SU-DHL-6 (cell line): Measurements from ENCODE around the gene PRSS57.

Experiments
- H2AFZ ChIP-seq: fragments of 200-600 bp; sonication (generic); 2 replicates; pipeline ENCODE4 v1.6.1; 2014; ENCODE audit warnings: low read depth, mild to moderate bottlenecking, moderate library complexity, mixed read lengths, antibody characterized with exemption, low read length; ENCODE audit not compliant: severe bottlenecking
- H3F3A ChIP-seq: fragments of 200-600 bp; shearing (Covaris generic); 2 replicates; pipeline ENCODE4 v1.6.0; 2016; ENCODE audit warnings: antibody characterized with exemption, mild to moderate bottlenecking; ENCODE audit not compliant: insufficient read depth
- H3K27ac ChIP-seq: fragments of 200-600 bp; sonication (generic); 2 replicates; pipeline ENCODE4 v1.5.1; 2016; ENCODE audit warnings: low read depth, mild to moderate bottlenecking, low read length, moderate library complexity, mixed read lengths
- H3K27me3 ChIP-seq: fragments of 200-600 bp; sonication (generic), shearing (Covaris generic); 2 replicates; pipeline ENCODE4 v1.6.0; 2014; ENCODE audit warnings: mild to moderate bottlenecking, low read length
- H3K36me3 ChIP-seq: fragments of 200-600 bp; sonication (generic); 2 replicates; pipeline ENCODE4 v1.6.1; 2014; ENCODE audit warnings: mild to moderate bottlenecking, low read length, mixed read lengths
- H3K4me2 ChIP-seq: fragments of 300-600, 200-600 bp; shearing (Covaris generic), sonication (generic); 2 replicates; pipeline ENCODE4 v1.6.0; 2014; ENCODE audit warnings: low read length, low read depth, mild to moderate bottlenecking; ENCODE audit not compliant: poor library complexity, severe bottlenecking
- H3K4me3 ChIP-seq: fragments of 200-600 bp; sonication (generic); 2 replicates; pipeline ENCODE4 v1.5.1; 2014; ENCODE audit warnings: antibody characterized with exemption, low read length, mild to moderate bottlenecking, mixed read lengths; ENCODE audit not compliant: insufficient read depth, poor library complexity, severe bottlenecking
- H3K79me2 ChIP-seq: fragments of 200-600 bp; sonication (generic); 2 replicates; pipeline ENCODE4 v1.6.1; 2014; ENCODE audit warnings: mild to moderate bottlenecking, low read length, moderate library complexity; ENCODE audit not compliant: insufficient read depth
- H3K9ac ChIP-seq: fragments of 200-600 bp; sonication (generic); 2 replicates; pipeline ENCODE4 v1.7.0; 2014; ENCODE audit warnings: mild to moderate bottlenecking, low read length
- H3K9me2 ChIP-seq: fragments of 200-600 bp; sonication (generic); replicated peaks from 2 replicates; pipeline ENCODE4 v1.6.1; 2014; ENCODE audit warnings: low read length; ENCODE audit not compliant: insufficient read depth
- H3K9me3 ChIP-seq: fragments of 200-600 bp; sonication (generic); 2 replicates; pipeline ENCODE4 v1.6.1; 2014; ENCODE audit warnings: low read length, mixed read lengths; ENCODE audit not compliant: insufficient read depth
- H4K20me1 ChIP-seq: fragments of 200-600 bp; sonication (generic); 2 replicates; pipeline ENCODE4 v1.6.1; 2014; ENCODE audit warnings: low read depth, mild to moderate bottlenecking, antibody characterized with exemption, low read length, moderate library complexity, mixed read lengths
- EZH2phosphoT487 ChIP-seq: fragments of 200-600 bp; sonication (generic), shearing (Covaris generic); conservative IDR thresholded peaks from 2 replicates; pipeline ENCODE4 v1.6.1; 2018; ENCODE audit warnings: mild to moderate bottlenecking, antibody characterized with exemption, low read length, moderate library complexity, mixed read lengths
- TF ChIP-seq, protein P1 (sequence below): fragments of 200-600 bp; sonication (generic); IDR thresholded peaks from one replicate; pipeline ENCODE4 v1.5.1; 2017; ENCODE audit warnings: antibody characterized with exemption, mild to moderate bottlenecking, low read length, moderate library complexity; ENCODE audit not compliant: insufficient read depth, poor library complexity, severe bottlenecking

PRSS57 gene

DNA sequence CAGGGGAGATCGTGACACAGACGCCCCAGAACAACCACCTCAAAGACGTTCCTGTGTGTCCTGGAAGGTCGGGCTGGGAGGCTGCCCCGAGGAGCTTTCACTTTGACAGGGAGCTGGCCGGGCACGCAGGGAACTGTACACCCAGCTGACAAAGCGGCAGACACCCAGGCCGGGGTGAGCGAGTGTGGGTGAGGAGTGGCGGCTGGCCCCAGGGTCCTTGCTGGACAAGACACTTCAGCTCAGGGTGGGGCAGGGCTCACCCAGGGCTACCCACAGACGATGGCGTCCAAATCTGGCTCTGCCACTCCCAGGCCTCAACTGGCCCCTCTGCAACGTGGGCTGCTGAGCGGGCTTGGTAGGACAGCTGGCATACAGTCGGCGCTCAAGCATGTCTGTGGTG, 53.5 kb downstream of the PRSS57 start:
- Histone ChIP-seq H3K4me2 (no peak overlapping the region), H3K27me3 (no peaks in the 10 kb centered on the region), H3K27ac (no peak overlapping the region), H3F3A (no peaks in the 10 kb centered on the region), H3K9me3 (no peaks in the 10 kb centered on the region), H3K9ac (no peak overlapping the region), H3K4me3 (no peak overlapping the region), H3K79me2 (no peaks in the 10 kb centered on the region), H3K9me2 (no peaks in the 10 kb centered on the region), H3K36me3 (no peaks in the 10 kb centered on the region), H4K20me1 (no peaks in the 10 kb centered on the region), H2AFZ (no peak overlapping the region)
- TF ChIP-seq, protein P1, sequence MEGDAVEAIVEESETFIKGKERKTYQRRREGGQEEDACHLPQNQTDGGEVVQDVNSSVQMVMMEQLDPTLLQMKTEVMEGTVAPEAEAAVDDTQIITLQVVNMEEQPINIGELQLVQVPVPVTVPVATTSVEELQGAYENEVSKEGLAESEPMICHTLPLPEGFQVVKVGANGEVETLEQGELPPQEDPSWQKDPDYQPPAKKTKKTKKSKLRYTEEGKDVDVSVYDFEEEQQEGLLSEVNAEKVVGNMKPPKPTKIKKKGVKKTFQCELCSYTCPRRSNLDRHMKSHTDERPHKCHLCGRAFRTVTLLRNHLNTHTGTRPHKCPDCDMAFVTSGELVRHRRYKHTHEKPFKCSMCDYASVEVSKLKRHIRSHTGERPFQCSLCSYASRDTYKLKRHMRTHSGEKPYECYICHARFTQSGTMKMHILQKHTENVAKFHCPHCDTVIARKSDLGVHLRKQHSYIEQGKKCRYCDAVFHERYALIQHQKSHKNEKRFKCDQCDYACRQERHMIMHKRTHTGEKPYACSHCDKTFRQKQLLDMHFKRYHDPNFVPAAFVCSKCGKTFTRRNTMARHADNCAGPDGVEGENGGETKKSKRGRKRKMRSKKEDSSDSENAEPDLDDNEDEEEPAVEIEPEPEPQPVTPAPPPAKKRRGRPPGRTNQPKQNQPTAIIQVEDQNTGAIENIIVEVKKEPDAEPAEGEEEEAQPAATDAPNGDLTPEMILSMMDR, result no peak
- TF ChIP-seq EZH2phosphoT487, result no peak

DNA sequence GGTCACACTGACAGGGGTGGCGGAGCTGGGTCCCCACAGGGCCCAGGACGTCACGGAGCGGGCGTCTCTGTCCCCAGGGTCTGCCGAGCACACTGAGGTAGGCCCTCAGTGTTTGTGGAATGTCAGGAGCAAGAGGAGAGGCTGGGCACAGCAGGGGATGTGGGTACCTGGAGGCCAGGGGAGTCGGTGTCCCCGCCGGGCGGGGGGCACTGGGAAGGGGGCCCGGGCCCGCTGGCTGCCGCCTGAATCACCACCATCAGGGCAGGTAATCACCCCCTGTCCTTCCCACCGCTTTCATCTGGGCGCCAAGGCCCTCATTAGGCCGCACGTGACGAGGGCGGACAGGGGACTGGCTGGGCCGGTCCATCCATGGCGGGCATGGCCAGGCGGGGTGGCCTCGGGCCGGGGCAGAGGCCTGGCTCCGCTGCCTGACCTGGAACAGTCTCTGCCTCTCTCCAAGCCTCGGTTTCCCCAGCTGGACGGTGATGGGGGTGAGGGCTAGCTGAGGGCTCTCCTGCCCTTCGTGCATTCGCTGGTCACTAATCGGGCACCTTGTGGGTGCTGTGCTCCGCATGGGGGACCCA, 54.6 kb downstream of the PRSS57 start:
- Histone ChIP-seq H3K4me3 (no peak overlapping the region), H3K27ac (no peak overlapping the region), H2AFZ (no peak overlapping the region), H3F3A (no peaks in the 10 kb centered on the region), H4K20me1 (no peaks in the 10 kb centered on the region), H3K27me3 (no peaks in the 10 kb centered on the region), H3K36me3 (no peaks in the 10 kb centered on the region), H3K9me3 (no peaks in the 10 kb centered on the region), H3K4me2 (no peak overlapping the region), H3K9ac (no peak overlapping the region), H3K9me2 (no peaks in the 10 kb centered on the region), H3K79me2 (no peaks in the 10 kb centered on the region)
- TF ChIP-seq, protein P1, result no peak

DNA sequence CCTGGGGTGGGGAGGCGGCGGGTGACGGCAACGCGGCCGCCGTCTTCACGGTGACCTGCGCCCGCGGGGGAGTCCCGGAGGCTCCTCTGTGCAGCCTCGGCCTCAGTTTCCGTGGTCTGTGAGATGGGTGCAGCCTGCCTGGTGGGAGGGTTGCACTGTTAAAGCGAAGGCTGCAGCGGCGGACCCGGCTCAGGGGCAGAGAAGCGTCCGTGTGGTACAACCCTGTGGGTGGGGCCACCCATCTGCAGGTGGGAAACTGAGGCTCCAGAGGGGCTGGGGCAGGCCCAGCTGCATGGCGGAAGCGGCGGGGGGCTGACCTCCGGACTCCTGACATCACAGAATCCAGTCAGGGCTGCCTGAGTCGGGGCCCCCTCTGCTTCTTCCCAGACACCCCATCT, 55.1 kb downstream of the PRSS57 start:
- Histone ChIP-seq H3K4me3 (peak overlapping the region; percentile 50), H2AFZ (no peak overlapping the region), H3K27me3 (no peaks in the 10 kb centered on the region)

More for the DNA sequence above, 55.1 kb downstream of the PRSS57 start:
- H3K9ac ChIP-seq, result peak overlapping the region; percentile 34; the same call in 1 of the 2 replicates
- TF ChIP-seq, protein P1, result no peak
- no peak for TF ChIP-seq EZH2phosphoT487
- H3K79me2 ChIP-seq, result no peaks in the 10 kb centered on the region
- no peaks in the 10 kb centered on the region for H3K9me2 ChIP-seq
- no peaks in the 10 kb centered on the region for H3K9me3 ChIP-seq
- no peaks in the 10 kb centered on the region for H3K36me3 ChIP-seq
- no peak overlapping the region for H3K27ac ChIP-seq
- H3K4me2 ChIP-seq, result peak overlapping the region; percentile 85
- no peaks in the 10 kb centered on the region for H4K20me1 ChIP-seq
- H3F3A ChIP-seq, result no peaks in the 10 kb centered on the region
